IMR-90 (cell line): ENCODE measurements around the gene PNPLA1. TPM values are rescaled to one million over a fixed set of nuclear protein-coding genes. Genes with fewer than 3 reads are reported as not detected.
A peak's percentile ranks its signal among the peaks of the same experiment; 100 is the strongest.

Experiments
- ATAC-seq: fragments of 200-7000 bp; cut with Tn5 transposase; 2 replicates; pipeline ENCODE4 v1.9.1; 2020; ENCODE audit warnings: low read depth, mild to moderate bottlenecking, moderate library complexity
- Bru-seq: library from RNA; stranded (reverse); fragments of 400-500 nt; gene quantifications from one replicate; lab custom pipeline; 2021; lab: Mats Ljungman, UMichigan
- BruChase-seq, 2 experiments: library from RNA; stranded (reverse); fragments of 400-500 nt; gene quantifications; one replicate each; lab custom pipeline; 2021; lab: Mats Ljungman, UMichigan
- BruUV-seq: library from RNA; stranded (reverse); fragments of 400-500 nt; replicated peaks from 2 replicates; lab custom pipeline; 2021; lab: Mats Ljungman, UMichigan
- CTCF ChIA-PET: fragments of 300-600 bp; formaldehyde crosslinking; extraction: SDS; loops from one replicate; lab custom pipeline; 2021; ENCODE audit warnings: antibody characterized with exemption; lab: Yijun Ruan, JAX
- POLR2A ChIA-PET: fragments of 300-600 bp; sonication (Branson Sonifier 250); formaldehyde crosslinking; loops from one replicate; lab custom pipeline; 2022; ENCODE audit warnings: antibody characterized with exemption; ENCODE audit not compliant: unreplicated experiment; lab: Charles Lee
- DNase-seq: peaks from one replicate; pipeline ENCODE4 v3.0.0; 2013
- H2AFZ ChIP-seq: replicated peaks from 2 replicates; pipeline ENCODE3; 2013; ENCODE audit warnings: low read length, mild to moderate bottlenecking; ENCODE audit not compliant: poor library complexity
- H2AK5ac ChIP-seq: 2 replicates; pipeline ENCODE4 v1.6.1; 2013; ENCODE audit warnings: low read depth, low read length, inconsistent platforms
- H2AK9ac ChIP-seq: replicated peaks from 2 replicates; pipeline ENCODE3; 2013; ENCODE audit warnings: mild to moderate bottlenecking, low read depth, low read length, moderate library complexity; ENCODE audit not compliant: poor library complexity
- H2BK120ac ChIP-seq: 2 replicates; pipeline ENCODE4 v1.6.1; 2013; ENCODE audit warnings: low read depth, low read length, inconsistent platforms
- H2BK15ac ChIP-seq: 3 replicates; pipeline ENCODE4 v1.6.1; 2013; ENCODE audit warnings: low read depth, low read length, inconsistent platforms
- H2BK20ac ChIP-seq: 2 replicates; pipeline ENCODE4 v1.6.1; 2013; ENCODE audit warnings: low read depth, mild to moderate bottlenecking, inconsistent platforms, low read length, moderate library complexity
- H2BK5ac ChIP-seq: 2 replicates; pipeline ENCODE4 v1.6.1; 2013; ENCODE audit warnings: mild to moderate bottlenecking, low read depth, low read length, inconsistent platforms; ENCODE audit not compliant: poor library complexity, severe bottlenecking
- H3K14ac ChIP-seq: replicated peaks from 2 replicates; pipeline ENCODE4 v1.6.1; 2013; ENCODE audit warnings: low read depth, low read length, inconsistent platforms
- H3K18ac ChIP-seq: 2 replicates; pipeline ENCODE4 v1.6.1; 2013; ENCODE audit warnings: low read depth, low read length, control low read depth
- H3K23ac ChIP-seq: 2 replicates; pipeline ENCODE4 v1.6.1; 2013; ENCODE audit warnings: low read depth, low read length, inconsistent platforms
- H3K27ac ChIP-seq: 2 replicates; pipeline ENCODE4 v1.5.1; 2013; ENCODE audit warnings: mild to moderate bottlenecking, control low read depth, low read length; ENCODE audit not compliant: insufficient read depth
- H3K27me3 ChIP-seq: 2 replicates; pipeline ENCODE4 v1.6.1; 2013; ENCODE audit warnings: low read length; ENCODE audit not compliant: control insufficient read depth, insufficient read depth
- H3K36me3 ChIP-seq: 2 replicates; pipeline ENCODE4 v1.6.1; 2013; ENCODE audit warnings: low read length, mixed read lengths; ENCODE audit not compliant: control insufficient read depth, insufficient read depth
- H3K4ac ChIP-seq: 2 replicates; pipeline ENCODE4 v1.6.1; 2013; ENCODE audit warnings: low read depth, low read length, inconsistent platforms
- H3K4me1 ChIP-seq: 2 replicates; pipeline ENCODE4 v1.6.1; 2013; ENCODE audit warnings: low read length, mixed read lengths; ENCODE audit not compliant: control insufficient read depth, insufficient read depth
- H3K4me2 ChIP-seq: 2 replicates; pipeline ENCODE4 v1.6.1; 2013; ENCODE audit warnings: low read depth, mild to moderate bottlenecking, control low read depth, low read length, moderate library complexity
- H3K4me3 ChIP-seq: 2 replicates; pipeline ENCODE4 v1.5.1; 2013; ENCODE audit warnings: low read depth, mild to moderate bottlenecking, control low read depth, low read length, moderate library complexity; ENCODE audit not compliant: insufficient read depth
- H3K56ac ChIP-seq: 2 replicates; pipeline ENCODE4 v1.6.1; 2013; ENCODE audit warnings: low read length, inconsistent platforms; ENCODE audit not compliant: insufficient read depth; ENCODE audit errors: extremely low read depth
- H3K79me1 ChIP-seq, 2 experiments: 2 replicates each; pipeline ENCODE4 v1.6.1; 2013; ENCODE audit warnings: low read length in 2 of 2, inconsistent platforms in 1 of 2, low read depth in 1 of 2
- H3K9ac ChIP-seq: 2 replicates; pipeline ENCODE4 v1.6.1; 2013; ENCODE audit warnings: low read depth, low read length, control low read depth
- H3K9me1 ChIP-seq: 2 replicates; pipeline ENCODE4 v1.6.1; 2013; ENCODE audit warnings: low read length, inconsistent platforms; ENCODE audit not compliant: insufficient read depth
- H3K9me3 ChIP-seq: 2 replicates; pipeline ENCODE4 v1.6.1; 2013; ENCODE audit warnings: low read length; ENCODE audit not compliant: control insufficient read depth, insufficient read depth
- H4K20me1 ChIP-seq: 2 replicates; pipeline ENCODE4 v1.6.1; 2013; ENCODE audit warnings: low read length, inconsistent platforms; ENCODE audit not compliant: insufficient read depth
- H4K5ac ChIP-seq: 2 replicates; pipeline ENCODE4 v1.6.1; 2013; ENCODE audit warnings: mild to moderate bottlenecking, low read depth, low read length, control low read depth
- H4K8ac ChIP-seq, 2 experiments: 2 replicates each; pipeline ENCODE4 v1.6.1; 2013; ENCODE audit warnings: low read depth in 2 of 2, low read length in 2 of 2, control low read depth in 1 of 2, inconsistent platforms in 1 of 2
- H4K91ac ChIP-seq: 2 replicates; pipeline ENCODE4 v1.6.1; 2013; ENCODE audit warnings: low read depth, low read length, inconsistent platforms; ENCODE audit not compliant: insufficient read depth
- BHLHE40 ChIP-seq: fragments of 150-350 bp; IDR thresholded peaks from 2 replicates; pipeline ENCODE4 v1.6.1; 2016; ENCODE audit warnings: mild to moderate bottlenecking, low read depth, low read length
- CTCF ChIP-seq: conservative IDR thresholded peaks from 2 replicates; pipeline ENCODE4 v1.5.1; 2012; ENCODE audit warnings: mild to moderate bottlenecking, low read depth, low read length, improper control_type of control experiment
- FOS ChIP-seq: fragments of 150-350 bp; IDR thresholded peaks from 2 replicates; pipeline ENCODE4 v1.6.1; 2016; ENCODE audit warnings: low read depth, low read length
- MAZ ChIP-seq: IDR thresholded peaks from 2 replicates; pipeline ENCODE4 v1.6.1; 2012; ENCODE audit warnings: low read depth, mild to moderate bottlenecking, low read length, improper control_type of control experiment, moderate library complexity, borderline replicate concordance
- MXI1 ChIP-seq: IDR thresholded peaks from 2 replicates; pipeline ENCODE4 v1.6.1; 2012; ENCODE audit warnings: low read depth, mild to moderate bottlenecking, low read length, moderate library complexity, borderline replicate concordance
- RAD21 ChIP-seq: IDR thresholded peaks from 2 replicates; pipeline ENCODE4 v1.6.1; 2012; ENCODE audit warnings: low read length, improper control_type of control experiment
- RFX5 ChIP-seq: IDR thresholded peaks from 2 replicates; pipeline ENCODE4 v1.8.0; 2012; ENCODE audit warnings: low read depth, mild to moderate bottlenecking, low read length, moderate library complexity
- WGBS, 2 experiments: methylation state at CpG; one replicate each; pipeline versions ENCODE4 v1.1.5 to v1.1.7; 2013; ENCODE audit warnings: missing lambda C conversion rate in 2 of 2; ENCODE audit not compliant: insufficient read length in 1 of 2; ENCODE audit errors: extremely low coverage in 2 of 2; 5-methylcytosine and 5-hydroxymethylcytosine counted together
- dilution Hi-C: fragments of 300-500 bp; cut with HindIII; formaldehyde crosslinking; loops from one replicate; pipeline ENCODE4 v1.14.3; 2018; ENCODE audit warnings: low sequenced_read_pairs; ENCODE audit not compliant: unreplicated experiment
- in situ Hi-C: fragments of 300-500 bp; cut with MboI; formaldehyde crosslinking; loops from 3 replicates; pipeline ENCODE4 v1.14.3; 2019; ENCODE audit warnings: low sequenced_read_pairs, inconsistent platforms, mixed read lengths
- intact Hi-C: fragments of 100-400 bp; cut with micrococcal nuclease; formaldehyde crosslinking; loops from 2 replicates; pipeline ENCODE4 v1.10.0; 2022
- long read RNA-seq: library from polyadenylated mRNA; unstranded; transcript quantifications from one replicate; pipeline ENCODE4 v2.0.0, GENCODE V29; 2021; ENCODE audit not compliant: unreplicated experiment
- polyA plus RNA-seq, 3 experiments: library from polyadenylated mRNA; depleted of rRNA; stranded (reverse); fragments of >200 nt; gene quantifications; 2 replicates each; pipeline ENCODE4 v1.2.3, GENCODE V29; 2012; ENCODE audit warnings: low replicate concordance in 1 of 3
- total RNA-seq: library from RNA; depleted of rRNA; stranded (reverse); fragments of >200 nt; gene quantifications from 2 replicates; pipeline ENCODE4 v1.2.3, GENCODE V29; 2012; rRNA removed
- TF ChIP-seq, protein P1 (sequence below): fragments of 150-350 bp; IDR thresholded peaks from 2 replicates; pipeline ENCODE4 v1.6.1; 2017; ENCODE audit warnings: mild to moderate bottlenecking, antibody characterized with exemption, low read length, low read depth
- TF ChIP-seq, protein P2 (sequence below): fragments of 150-350 bp; IDR thresholded peaks from 2 replicates; pipeline ENCODE4 v1.6.1; 2016; ENCODE audit warnings: low read depth, mild to moderate bottlenecking, low read length, moderate library complexity, borderline replicate concordance

The PNPLA1 gene, protein sequence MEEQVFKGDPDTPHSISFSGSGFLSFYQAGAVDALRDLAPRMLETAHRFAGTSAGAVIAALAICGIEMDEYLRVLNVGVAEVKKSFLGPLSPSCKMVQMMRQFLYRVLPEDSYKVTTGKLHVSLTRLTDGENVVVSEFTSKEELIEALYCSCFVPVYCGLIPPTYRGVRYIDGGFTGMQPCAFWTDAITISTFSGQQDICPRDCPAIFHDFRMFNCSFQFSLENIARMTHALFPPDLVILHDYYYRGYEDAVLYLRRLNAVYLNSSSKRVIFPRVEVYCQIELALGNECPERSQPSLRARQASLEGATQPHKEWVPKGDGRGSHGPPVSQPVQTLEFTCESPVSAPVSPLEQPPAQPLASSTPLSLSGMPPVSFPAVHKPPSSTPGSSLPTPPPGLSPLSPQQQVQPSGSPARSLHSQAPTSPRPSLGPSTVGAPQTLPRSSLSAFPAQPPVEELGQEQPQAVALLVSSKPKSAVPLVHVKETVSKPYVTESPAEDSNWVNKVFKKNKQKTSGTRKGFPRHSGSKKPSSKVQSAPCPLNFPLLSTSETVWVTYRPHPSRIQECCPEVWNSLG
- not detected in 2 replicates for total RNA-seq
- not detected in 2 replicates for polyA plus RNA-seq (2012; rRNA removed)
- polyA plus RNA-seq (2012; cell fraction: cytosol; rRNA removed) = not detected in 2 replicates
- 0.05 TPM in 1 of 2 replicates, not detected in the other for polyA plus RNA-seq (2012; cell fraction: nucleus; rRNA removed; ENCODE audit: low replicate concordance)
- Bru-seq, nascent RNA = percentile 22 among the genes with signal in this experiment
- percentile 21 among the genes with signal in this experiment for BruChase-seq, experiment 1, labeled RNA remaining after a 6-hour chase
- percentile 26 among the genes with signal in this experiment for BruChase-seq, experiment 2, labeled RNA remaining after a 2-hour chase
- long read RNA-seq = 0 reads

- no peak within 1 kb of the TSS for H3K4ac ChIP-seq
- no peak for ATAC-seq
- no TSS peak for BruUV-seq
- H2AK5ac ChIP-seq = no peak within 1 kb of the TSS
- H4K5ac ChIP-seq = no peak within 1 kb of the TSS
- no peak within 1 kb of the TSS for H3K4me3 ChIP-seq
- H3K56ac ChIP-seq = no peak within 1 kb of the TSS
- H2AFZ ChIP-seq = peak within 1 kb of the TSS; percentile 13
- peaks cover 9% of the 10 kb centered on the region for H3K9me3 ChIP-seq
- no peak within 1 kb of the TSS for H3K27ac ChIP-seq
- WGBS, 2 experiments = 84% methylated on average over 16 of the region's 32 CpGs; no CpG with 5 or more reads in 1 of the 2 experiments
- H3K4me2 ChIP-seq = no peak within 1 kb of the TSS
- H3K9me1 ChIP-seq = no peaks in the 10 kb centered on the region; the same call in 1 of the 2 replicates
- no peak within 1 kb of the TSS for H3K14ac ChIP-seq
- no peak within 1 kb of the TSS for H4K8ac ChIP-seq
- in situ Hi-C loops = no loop called here
- ChIA-PET POLR2A (no interaction called here), CTCF (interaction anchor here (0.6 kb wide), 1 partner anchor 69 kb away, joined by 3 read pairs; no protein-coding TSS in a partner anchor)
- no peak for DNase-seq
- H3K36me3 ChIP-seq = no peaks in the 10 kb centered on the region
- H2BK15ac ChIP-seq = no peak within 1 kb of the TSS
- H4K91ac ChIP-seq = no peak within 1 kb of the TSS
- H2BK120ac ChIP-seq = no peak within 1 kb of the TSS
- H3K9ac ChIP-seq = no peak within 1 kb of the TSS
- H2BK20ac ChIP-seq = no peak within 1 kb of the TSS
- no peaks in the 10 kb centered on the region for H3K4me1 ChIP-seq
- no peak within 1 kb of the TSS for H2AK9ac ChIP-seq
- peaks cover 53% of the 10 kb centered on the region for H3K27me3 ChIP-seq
- H3K18ac ChIP-seq = no peak within 1 kb of the TSS
- intact Hi-C loops = no loop called here
- no peaks in the 10 kb centered on the region for H3K79me1 ChIP-seq
- no peak within 1 kb of the TSS for H3K23ac ChIP-seq
- H2BK5ac ChIP-seq = no peak within 1 kb of the TSS
- dilution Hi-C loops = no loop called here
- H4K20me1 ChIP-seq = no peaks in the 10 kb centered on the region
- TF ChIP-seq BHLHE40 = no peak
- TF ChIP-seq FOS = no peak
- TF ChIP-seq MXI1 = no peak
- TF ChIP-seq, protein P1, sequence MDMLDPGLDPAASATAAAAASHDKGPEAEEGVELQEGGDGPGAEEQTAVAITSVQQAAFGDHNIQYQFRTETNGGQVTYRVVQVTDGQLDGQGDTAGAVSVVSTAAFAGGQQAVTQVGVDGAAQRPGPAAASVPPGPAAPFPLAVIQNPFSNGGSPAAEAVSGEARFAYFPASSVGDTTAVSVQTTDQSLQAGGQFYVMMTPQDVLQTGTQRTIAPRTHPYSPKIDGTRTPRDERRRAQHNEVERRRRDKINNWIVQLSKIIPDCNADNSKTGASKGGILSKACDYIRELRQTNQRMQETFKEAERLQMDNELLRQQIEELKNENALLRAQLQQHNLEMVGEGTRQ = no peak
- no peak for TF ChIP-seq MAZ
- no peak for TF ChIP-seq RAD21
- TF ChIP-seq CTCF = no peak
- TF ChIP-seq RFX5 = no peak
- TF ChIP-seq, protein P2, sequence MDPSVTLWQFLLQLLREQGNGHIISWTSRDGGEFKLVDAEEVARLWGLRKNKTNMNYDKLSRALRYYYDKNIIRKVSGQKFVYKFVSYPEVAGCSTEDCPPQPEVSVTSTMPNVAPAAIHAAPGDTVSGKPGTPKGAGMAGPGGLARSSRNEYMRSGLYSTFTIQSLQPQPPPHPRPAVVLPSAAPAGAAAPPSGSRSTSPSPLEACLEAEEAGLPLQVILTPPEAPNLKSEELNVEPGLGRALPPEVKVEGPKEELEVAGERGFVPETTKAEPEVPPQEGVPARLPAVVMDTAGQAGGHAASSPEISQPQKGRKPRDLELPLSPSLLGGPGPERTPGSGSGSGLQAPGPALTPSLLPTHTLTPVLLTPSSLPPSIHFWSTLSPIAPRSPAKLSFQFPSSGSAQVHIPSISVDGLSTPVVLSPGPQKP = no peak
Measured at GRCh38 chr6:36269834-36270705, at the start of gene PNPLA1. TSS of gene PNPLA1 (plus strand) at chr6:36270060. CDS start at chr6:36270460, 400 bp downstream.
